Astrocyte of the spinal cord (primary cell): Measurements from ENCODE around the gene C1orf232.

Source experiments
- DNase-seq: peaks from one replicate; pipeline ENCODE4 v3.0.0; 2011; ENCODE audit warnings: low read depth, low spot score
- H3K4me3 ChIP-seq: 2 replicates; pipeline ENCODE4 v1.5.1; 2011; ENCODE audit warnings: low read depth, mild to moderate bottlenecking, low read length, moderate library complexity
- CTCF ChIP-seq: IDR thresholded peaks from 2 replicates; pipeline ENCODE4 v1.5.1; 2012; ENCODE audit warnings: low read depth, mild to moderate bottlenecking, low read length, inconsistent platforms
- in situ Hi-C: cut with HindIII; loops from 2 replicates; pipeline ENCODE4 v1.10.0; 2017; ENCODE audit warnings: low sequenced_read_pairs

C1orf232 gene

GRCh38 chr1:26168410-26169197 lies at the start of gene C1orf232:
Gene C1orf232 (minus strand): TSS chr1:26168963. CDS start chr1:26168499, 464 bp downstream.
- H3K4me3 ChIP-seq = peak within 1 kb of the TSS; percentile 71
- in situ Hi-C loops = no loop called here
- no peak for TF ChIP-seq CTCF
- DNase-seq = no peak

- no peak for TF ChIP-seq CTCF
- in situ Hi-C loops = no loop called here
- DNase-seq = no peak
- H3K4me3 ChIP-seq = no peak overlapping the region
Measured at GRCh38 chr1:26215246-26215645, 46.5 kb upstream of the C1orf232 start.

- no peak for TF ChIP-seq CTCF
- no peak overlapping the region for H3K4me3 ChIP-seq
- no peak for DNase-seq
- in situ Hi-C loops = no loop called here
Measured at GRCh38 chr1:26213335-26213905, 44.7 kb upstream of the C1orf232 start.

- in situ Hi-C loops = no loop called here
- no peak overlapping the region for H3K4me3 ChIP-seq
- no peak for DNase-seq
- TF ChIP-seq CTCF = no peak
Measured at GRCh38 chr1:26212726-26213125, 44.0 kb upstream of the C1orf232 start.

- no peak for TF ChIP-seq CTCF
- in situ Hi-C loops = no loop called here
- no peak for DNase-seq
- H3K4me3 ChIP-seq = no peak overlapping the region
Measured at GRCh38 chr1:26210147-26210870, 41.5 kb upstream of the C1orf232 start.

GRCh38 chr1:26203642-26204318 lies 35.0 kb upstream of the C1orf232 start:
- DNase-seq = no peak
- in situ Hi-C loops = no loop called here
- H3K4me3 ChIP-seq = no peak overlapping the region
- no peak for TF ChIP-seq CTCF
